ENCODE data around the gene CUX1.
"Not testable (repeated sequence)": the region's sequence is repeated elsewhere in the genome, so short reads cannot be mapped to it uniquely, and the experiment has no call there.

The CUX1 gene

DNA sequence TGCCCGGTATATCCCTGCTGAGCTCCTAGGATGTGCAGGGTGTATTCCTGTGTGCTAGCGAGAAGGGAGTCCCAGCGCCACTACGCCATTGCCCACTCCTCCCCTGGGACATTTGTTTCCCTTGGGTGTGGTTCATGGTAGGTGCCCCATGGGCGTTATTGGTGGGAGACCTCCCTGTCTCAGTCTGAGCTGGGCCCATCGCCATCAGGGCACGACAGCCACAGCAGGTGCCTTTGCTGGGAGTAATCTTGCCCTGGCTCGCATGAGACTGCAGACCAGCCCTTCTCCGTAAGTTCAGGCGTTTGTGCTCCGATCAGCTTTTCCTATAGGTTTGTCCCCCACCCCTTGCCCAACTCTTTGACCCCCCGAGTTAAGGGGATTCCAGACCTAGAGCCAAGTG, 332.0 kb downstream of the CUX1 start:
- DNase-seq (ENCODE audit: low spot score) = no peak

GRCh38 chr7:102150266-102150665, 332.8 kb downstream of the CUX1 start:
- DNase-seq (ENCODE audit: low spot score) = no peak

GRCh38 chr7:102152672-102153598, 335.5 kb downstream of the CUX1 start:
- DNase-seq (ENCODE audit: low spot score) = no peak

DNA sequence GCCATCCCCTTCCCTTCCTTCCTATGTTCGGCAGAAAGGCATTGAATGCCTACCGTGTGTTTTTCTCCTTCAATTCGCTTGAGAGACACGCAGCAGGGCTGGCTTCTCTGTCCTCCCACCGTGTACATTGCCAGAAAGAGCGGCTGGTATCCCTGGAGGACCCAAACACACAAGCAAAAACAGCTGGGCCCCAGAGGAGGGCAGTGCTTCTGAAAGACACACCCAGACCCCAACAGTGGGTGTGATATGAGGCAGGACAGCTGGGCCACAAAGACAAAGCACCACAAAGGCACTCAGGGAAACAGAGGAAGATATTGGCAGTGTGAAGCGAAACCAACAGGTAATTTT, 336.1 kb downstream of the CUX1 start:
- no peak for DNase-seq (ENCODE audit: low spot score)

DNA sequence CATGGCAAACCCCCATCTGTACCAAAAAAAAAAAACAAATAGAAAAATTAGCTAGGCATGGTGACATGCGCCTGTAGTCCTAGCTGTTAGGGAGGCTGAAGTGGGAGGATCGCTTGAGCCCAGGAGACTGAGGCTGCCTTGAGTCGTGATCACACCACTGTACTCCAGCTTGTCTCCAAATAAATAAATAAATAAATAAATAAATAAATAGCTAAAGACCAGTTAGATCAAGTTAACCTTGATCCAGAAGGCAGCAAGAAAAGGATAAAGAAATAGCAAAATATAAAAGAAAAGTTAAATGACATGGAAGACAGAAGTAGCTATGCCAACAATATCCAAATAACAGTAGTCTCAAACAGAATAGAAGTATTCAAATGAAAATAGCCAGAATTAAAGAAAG, 337.0 kb downstream of the CUX1 start:
- DNase-seq (ENCODE audit: low spot score) = no peak

GRCh38 chr7:102155821-102156441, 338.5 kb downstream of the CUX1 start:
- DNase-seq (ENCODE audit: low spot score) = no peak

DNA sequence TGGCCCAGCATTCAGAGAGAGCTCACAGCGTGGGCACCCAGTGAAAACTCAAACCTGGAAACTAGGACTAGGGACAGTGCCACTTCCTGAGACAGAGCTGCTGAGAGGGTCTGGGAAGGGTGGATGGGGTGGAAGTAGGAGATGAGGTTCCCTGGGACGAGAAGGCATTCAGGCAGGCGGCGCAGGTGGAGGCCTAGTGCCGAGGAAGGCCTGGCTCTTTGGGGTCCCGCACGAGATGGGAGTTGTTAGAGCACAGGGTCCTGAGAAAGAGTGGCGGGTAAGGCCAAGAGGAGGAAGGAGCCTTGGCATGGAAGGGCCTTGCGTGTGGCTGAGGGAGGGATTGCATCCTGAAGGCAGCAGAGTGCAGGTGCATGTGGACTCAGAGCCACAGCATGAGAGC, 339.4 kb downstream of the CUX1 start:
- no peak for DNase-seq (ENCODE audit: low spot score)

DNA sequence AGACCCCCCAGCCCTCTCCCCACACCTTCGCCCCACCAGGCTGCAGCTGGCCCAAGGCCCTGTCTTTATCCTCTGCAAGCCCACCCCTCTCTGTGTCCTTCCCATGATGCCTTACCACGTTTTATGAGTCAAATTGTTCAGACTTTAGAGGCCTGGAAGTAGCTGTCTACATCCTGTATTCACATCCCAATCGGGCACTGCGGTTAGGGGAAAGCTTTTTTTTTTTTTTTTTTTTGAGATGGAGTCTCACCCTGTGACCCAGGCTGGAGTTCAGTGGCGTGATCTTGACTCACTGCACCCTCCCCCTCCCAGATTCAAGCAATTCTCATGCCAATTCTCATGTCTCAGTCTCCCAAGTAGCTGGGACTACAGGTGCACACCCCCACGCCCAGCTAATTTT, 347.7 kb downstream of the CUX1 start:
- DNase-seq (ENCODE audit: low spot score) = no peak

- DNase-seq (ENCODE audit: low spot score) = no peak
These were observed 349.8 kb downstream of the CUX1 start for GRCh38 chr7:102167254-102167653.

GRCh38 chr7:102169651-102170392, 352.4 kb downstream of the CUX1 start:
- no peak for DNase-seq (ENCODE audit: low spot score)

DNA sequence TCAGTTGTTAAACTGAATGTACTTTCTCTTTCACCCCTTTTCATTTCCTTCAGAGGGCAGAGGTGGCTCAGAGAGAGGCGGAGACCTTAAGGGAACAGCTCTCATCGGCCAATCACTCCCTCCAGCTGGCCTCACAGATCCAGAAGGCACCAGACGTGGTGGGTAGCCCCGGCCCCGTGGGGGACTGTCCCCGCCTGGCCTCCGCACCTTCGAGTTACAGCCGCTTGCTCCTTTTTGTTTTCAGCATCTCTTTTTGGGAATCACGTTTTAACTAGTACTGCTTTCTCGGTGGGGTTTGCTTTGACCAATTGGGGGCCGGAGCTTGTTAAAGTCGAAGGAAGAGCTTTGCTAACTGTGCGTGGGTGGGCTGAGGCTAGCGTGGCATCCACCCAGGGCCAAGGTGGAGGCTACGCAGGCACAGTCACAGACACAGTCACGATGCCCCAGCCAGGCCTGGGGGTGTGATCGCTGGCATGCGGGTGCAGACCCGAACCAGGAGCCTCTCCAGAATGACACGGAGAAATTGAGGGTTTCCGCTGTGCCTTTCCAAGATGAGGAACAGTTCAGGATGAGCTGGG, 353.1 kb downstream of the CUX1 start:
- DNase-seq (ENCODE audit: low spot score) = no peak

DNA sequence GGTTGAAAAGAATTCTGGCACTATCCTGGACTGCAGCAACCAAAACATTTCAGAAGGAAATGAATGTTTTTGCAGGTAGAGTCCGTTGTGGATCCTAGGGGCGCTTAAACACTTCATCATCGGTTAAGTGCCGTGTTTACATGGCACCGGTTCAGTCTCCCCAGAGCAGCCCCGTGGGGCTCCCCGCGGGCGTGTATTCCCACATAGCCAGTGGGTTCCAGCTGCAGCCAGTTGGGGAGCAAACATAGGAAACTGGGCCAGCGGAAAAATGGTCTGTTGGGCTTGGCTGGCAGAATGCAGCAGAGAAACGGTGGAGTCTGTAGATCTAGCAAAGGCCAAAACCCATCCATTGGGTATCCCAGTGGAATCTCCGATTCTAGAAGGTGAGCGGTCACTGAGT, 356.2 kb downstream of the CUX1 start:
- DNase-seq (ENCODE audit: low spot score) = no peak

GRCh38 chr7:102175423-102176170, 358.2 kb downstream of the CUX1 start:
- DNase-seq (ENCODE audit: low spot score) = no peak

GRCh38 chr7:102178410-102178809, 361.0 kb downstream of the CUX1 start:
- DNase-seq (ENCODE audit: low spot score) = no peak

GRCh38 chr7:102180727-102181126, 363.3 kb downstream of the CUX1 start:
- DNase-seq (ENCODE audit: low spot score) = no peak

DNA sequence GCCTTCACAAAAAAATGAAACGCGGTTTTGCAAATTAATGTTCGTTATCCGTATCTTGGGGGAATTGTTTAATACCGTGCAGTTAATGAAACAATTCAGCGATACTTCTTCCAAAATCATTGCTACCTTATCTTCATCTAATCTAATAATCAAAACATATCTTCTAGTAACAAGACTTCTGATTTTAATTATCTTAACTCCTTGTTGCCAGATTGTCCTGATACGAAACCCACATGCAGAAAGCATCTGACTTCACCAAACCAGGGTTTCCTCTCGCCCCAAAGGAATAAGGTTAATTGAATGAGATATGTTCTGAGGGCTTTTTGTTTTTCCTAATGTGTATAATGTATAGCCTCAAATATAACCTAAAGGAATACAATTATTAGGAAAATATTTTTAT, 364.1 kb downstream of the CUX1 start:
- no peak for DNase-seq (ENCODE audit: low spot score)

- no peak for DNase-seq (ENCODE audit: low spot score)
These were observed 364.6 kb downstream of the CUX1 start for GRCh38 chr7:102182016-102182415.

GRCh38 chr7:102183848-102184247, 366.4 kb downstream of the CUX1 start:
- not testable (repeated sequence) for DNase-seq (ENCODE audit: low spot score)

DNA sequence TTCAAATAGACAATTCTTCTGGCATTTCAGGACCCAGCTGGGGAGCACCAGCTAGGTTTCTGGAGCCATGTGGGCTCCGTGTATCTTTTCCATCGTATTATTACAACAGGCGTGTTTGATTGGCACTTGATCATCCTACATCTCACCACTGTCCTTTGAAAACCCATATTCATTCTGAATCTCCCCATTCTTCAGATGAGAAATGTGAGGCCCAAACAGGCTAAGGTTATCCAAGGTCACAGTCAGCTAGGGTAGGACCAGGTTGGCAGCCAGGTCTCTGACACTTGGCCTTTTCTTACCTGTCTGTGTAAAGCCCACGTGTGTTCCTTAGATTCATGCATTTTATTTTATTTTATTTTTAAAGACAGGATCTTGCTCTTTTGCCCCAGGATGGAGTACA, 366.9 kb downstream of the CUX1 start:
- DNase-seq (ENCODE audit: low spot score) = no peak

DNA sequence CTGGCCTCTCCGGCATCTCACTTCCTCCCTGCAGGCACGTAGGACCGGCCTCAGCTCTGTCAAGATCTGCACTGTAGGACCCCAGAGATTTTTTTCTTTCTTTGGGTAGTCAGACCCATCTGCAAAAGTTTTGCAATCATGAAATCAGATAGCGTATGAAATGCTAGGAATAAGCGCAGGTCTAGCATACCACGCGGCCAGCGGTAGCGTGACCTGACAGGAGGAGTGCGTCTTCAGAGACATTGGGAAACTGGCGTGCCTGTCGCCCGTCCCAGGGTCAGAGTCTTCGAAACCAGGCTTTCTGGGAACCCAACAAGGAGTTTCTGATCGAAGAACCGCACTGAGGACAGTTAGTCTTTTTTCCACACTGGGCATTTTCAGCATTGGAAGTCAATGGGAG, 368.4 kb downstream of the CUX1 start:
- no peak for DNase-seq (ENCODE audit: low spot score)

DNA sequence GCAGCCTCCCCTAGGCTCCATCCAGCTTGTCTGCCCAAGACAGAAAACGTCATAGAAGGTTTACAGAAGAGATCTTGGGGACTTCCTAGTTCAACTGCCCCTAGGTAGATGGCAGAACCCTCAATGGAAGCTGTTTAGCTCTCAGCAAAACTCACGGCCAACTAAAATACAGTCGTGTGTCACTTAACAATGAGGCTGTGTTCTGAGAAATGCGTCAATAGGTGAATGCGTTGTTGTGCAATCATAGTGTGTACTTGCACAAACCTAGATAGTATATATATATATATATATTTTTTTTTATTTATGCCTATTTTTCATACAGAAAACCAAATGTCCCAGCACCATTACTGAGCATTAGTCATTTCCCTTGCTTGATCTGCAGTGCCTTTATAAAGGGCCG, 368.9 kb downstream of the CUX1 start:
- no peak for DNase-seq (ENCODE audit: low spot score)

GRCh38 chr7:102188746-102189145, 371.3 kb downstream of the CUX1 start:
- no peak for DNase-seq (ENCODE audit: low spot score)
